ENCODE data around the gene ARG2. TPM values are rescaled to one million over a fixed set of nuclear protein-coding genes. Genes with fewer than 3 reads are reported as not detected.

The ARG2 gene
- total and polyA plus RNA-seq, 10 of the 15 experiments (the other 5 are each of a cell fraction or from before 2014, with no cell fraction given) = 0.48 to 7.8 (median 1.1) TPM

- SMC1A ChIA-PET (ENCODE audit: uncharacterized antibody, unreplicated experiment) = interaction anchor here (1.0 kb wide), 1 partner anchor 66 kb away, joined by 3 read pairs; no protein-coding TSS in a partner anchor
- no peak for FAIRE-seq
- CTCF ChIA-PET = interaction anchor here (1.0 kb wide), 1 partner anchor 13 kb away, joined by 3 read pairs; no protein-coding TSS in a partner anchor
Measured at GRCh38 chr14:67638642-67639041, 18.9 kb downstream of the ARG2 start.

More at GRCh38 chr14:67638642-67639041, 18.9 kb downstream of the ARG2 start:
- H3K36me3 ChIP-seq (ENCODE audit: control insufficient read depth in 2 of 2, insufficient read depth in 2 of 2, low read length in 1 of 2) = no peaks in the 10 kb centered on the region
- H3K4me3 ChIP-seq = no peak overlapping the region
- WGBS (ENCODE audit: insufficient coverage, insufficient replicate concordance, low lambda C conversion rate, missing lambda C conversion rate) = 97% methylated on average over 3 of the region's 3 CpGs
- H3K79me2 ChIP-seq (ENCODE audit: control insufficient read depth, insufficient read depth, low read length) = no peaks in the 10 kb centered on the region
- DNase-seq (ENCODE audit: low read depth, low spot score) (no peak), ATAC-seq (no peak)
- in situ Hi-C loops (cut with MboI) (no loop called here), intact Hi-C loops (cut with micrococcal nuclease; ENCODE audit: unreplicated experiment) (no loop called here)
- no peaks in the 10 kb centered on the region for H4K20me1 ChIP-seq (ENCODE audit: control insufficient read depth, insufficient read depth)
- no peaks in the 10 kb centered on the region for H3K9me3 ChIP-seq (replicated peaks; ENCODE audit: control insufficient read depth, insufficient read depth, low read length)
- no TSS peak for BruUV-seq (replicated peaks)
- H3K27ac ChIP-seq (ENCODE audit: control insufficient read depth, insufficient read depth) = no peak overlapping the region
- H3K27me3 ChIP-seq (replicated peaks in 1 of 2; ENCODE audit: control insufficient read depth in 2 of 2, insufficient read depth in 2 of 2, low read length in 1 of 2) = no peaks in the 10 kb centered on the region
- no peak overlapping the region for H3K9ac ChIP-seq (ENCODE audit: control insufficient read depth, insufficient read depth, low read length)
- POLR2A ChIA-PET = no interaction called here
- no peak overlapping the region for H2AFZ ChIP-seq (ENCODE audit: control insufficient read depth, low read depth, low read length)
- TF ChIP-seq BCLAF1 (IDR thresholded peaks at IDR 0.05) = no peak
- TF ChIP-seq NR2C1 (IDR thresholded peaks at IDR 0.05) = no peak
- TF ChIP-seq TCF12 (IDR thresholded peaks at IDR 0.05; ENCODE audit: low read depth, low read length) = no peak
- no peak for TF ChIP-seq CTCF (IDR thresholded peaks at IDR 0.05 in 2 of 3, conservative IDR thresholded peaks at IDR 0.05 in 1 of 3; ENCODE audit: control insufficient read depth in 2 of 3, extremely low read depth in 1 of 3, insufficient read depth in 1 of 3, low read depth in 3 of 3, low read length in 3 of 3)
- no peak for TF ChIP-seq HDAC2 (IDR thresholded peaks at IDR 0.05)
- TF ChIP-seq IRF3 (IDR thresholded peaks at IDR 0.05) = no peak
- no peak for TF ChIP-seq GABPA (IDR thresholded peaks at IDR 0.05; ENCODE audit: low read depth)
- no peak for TF ChIP-seq TCF3 (IDR thresholded peaks at IDR 0.05; ENCODE audit: borderline replicate concordance, insufficient read depth, low read depth, low read length)
- TF ChIP-seq PAX8 (IDR thresholded peaks at IDR 0.05) = no peak
- TF ChIP-seq SMC3 (IDR thresholded peaks at IDR 0.05; ENCODE audit: borderline replicate concordance, low read length) = no peak
- no peak for TF ChIP-seq SMAD1 (IDR thresholded peaks at IDR 0.05; ENCODE audit: low read depth, partially characterized antibody)
- TF ChIP-seq IKZF2 (IDR thresholded peaks at IDR 0.05) = no peak
- TF ChIP-seq MYB (IDR thresholded peaks at IDR 0.05; ENCODE audit: borderline replicate concordance, low read depth, low read length) = no peak
- TF ChIP-seq IKZF1 (conservative IDR thresholded peaks at IDR 0.05) = no peak
- TF ChIP-seq POU2F2 (IDR thresholded peaks at IDR 0.05; ENCODE audit: borderline replicate concordance, low read depth, low read length) = no peak
- no peak for TF ChIP-seq TBL1XR1 (IDR thresholded peaks at IDR 0.05; ENCODE audit: low read depth, low read length)
- TF ChIP-seq CREB1 (IDR thresholded peaks at IDR 0.05; ENCODE audit: low read depth) = no peak
- H3K4me1 ChIP-seq (ENCODE audit: control insufficient read depth, insufficient read depth, low read length) = no peaks in the 10 kb centered on the region
- RAD21 ChIA-PET (ENCODE audit: unreplicated experiment) = no interaction called here
- no peak overlapping the region for H3K4me2 ChIP-seq (ENCODE audit: control insufficient read depth, insufficient read depth)
